ENCODE data around the gene CNNM3.
"Not testable (repeated sequence)": the region's sequence is repeated elsewhere in the genome, so short reads cannot be mapped to it uniquely, and the experiment has no call there.

The CNNM3 gene

GRCh38 chr2:96800061-96801004 is 15.7 kb upstream of the CNNM3 start:
- DNase-seq: no peak

GRCh38 chr2:96801005-96801785 is 14.9 kb upstream of the CNNM3 start:
- no peak for DNase-seq

- no peak for DNase-seq
These were observed 14.1 kb upstream of the CNNM3 start for GRCh38 chr2:96801786-96802595.

GRCh38 chr2:96802721-96803120 is 13.3 kb upstream of the CNNM3 start:
- DNase-seq: no peak

GRCh38 chr2:96804986-96805385 is 11.1 kb upstream of the CNNM3 start:
- DNase-seq: no peak

- not testable (repeated sequence) for DNase-seq
These were observed 10.1 kb upstream of the CNNM3 start for GRCh38 chr2:96805946-96806345.

- no peak for DNase-seq
These were observed 9.5 kb upstream of the CNNM3 start for GRCh38 chr2:96806468-96807126.

DNA sequence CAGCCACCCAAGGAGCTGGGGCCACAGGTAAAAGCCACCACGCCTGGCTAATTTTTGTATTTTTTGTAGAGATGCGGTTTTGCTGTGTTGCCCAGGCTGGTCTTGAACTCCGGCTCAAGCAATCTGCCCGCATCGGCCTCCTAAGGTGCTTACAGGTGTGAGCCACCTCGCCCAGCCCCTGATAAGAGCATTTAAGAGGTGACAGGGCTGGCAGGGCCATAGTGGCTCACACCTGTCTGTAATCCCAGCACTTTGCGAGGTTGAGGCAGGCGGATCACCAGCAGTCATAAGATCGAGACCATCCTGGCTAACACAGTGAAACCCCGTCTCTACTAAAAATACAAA is 9.0 kb upstream of the CNNM3 start:
- DNase-seq: no peak

- no peak for DNase-seq
These were observed 7.8 kb upstream of the CNNM3 start for GRCh38 chr2:96808176-96808837.

DNA sequence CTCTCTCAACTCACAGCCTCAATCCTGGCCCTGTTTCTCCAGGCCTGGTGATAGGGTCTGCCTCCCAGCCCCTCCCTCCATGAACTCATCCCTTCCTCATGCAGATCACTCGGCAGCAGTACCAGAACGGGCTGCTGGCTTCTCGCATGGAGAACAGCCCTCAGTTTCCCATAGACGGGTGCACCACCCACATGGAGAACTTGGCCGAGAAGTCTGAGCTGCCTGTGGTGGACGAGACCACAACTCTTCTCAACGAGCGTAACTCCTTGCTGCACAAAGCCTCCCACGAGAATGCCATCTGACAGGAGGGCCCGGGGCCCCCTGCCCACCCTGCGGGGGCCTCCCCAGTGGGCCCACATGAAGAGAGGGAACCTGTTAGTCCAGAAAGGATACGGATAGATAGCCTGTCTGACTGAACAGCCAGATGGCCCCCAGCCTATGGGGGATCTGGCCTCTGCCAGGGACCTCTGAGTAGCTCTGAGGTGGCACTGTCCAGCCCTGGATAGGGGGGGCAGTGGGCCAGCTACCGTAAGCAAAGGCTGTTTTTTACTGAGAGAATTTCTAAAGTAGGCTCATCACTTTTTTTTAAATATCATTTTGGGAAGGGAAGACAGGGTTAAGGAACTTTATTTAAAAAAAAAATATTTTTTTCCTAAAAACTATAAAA is 6.7 kb upstream of the CNNM3 start:
- DNase-seq: no peak

DNA sequence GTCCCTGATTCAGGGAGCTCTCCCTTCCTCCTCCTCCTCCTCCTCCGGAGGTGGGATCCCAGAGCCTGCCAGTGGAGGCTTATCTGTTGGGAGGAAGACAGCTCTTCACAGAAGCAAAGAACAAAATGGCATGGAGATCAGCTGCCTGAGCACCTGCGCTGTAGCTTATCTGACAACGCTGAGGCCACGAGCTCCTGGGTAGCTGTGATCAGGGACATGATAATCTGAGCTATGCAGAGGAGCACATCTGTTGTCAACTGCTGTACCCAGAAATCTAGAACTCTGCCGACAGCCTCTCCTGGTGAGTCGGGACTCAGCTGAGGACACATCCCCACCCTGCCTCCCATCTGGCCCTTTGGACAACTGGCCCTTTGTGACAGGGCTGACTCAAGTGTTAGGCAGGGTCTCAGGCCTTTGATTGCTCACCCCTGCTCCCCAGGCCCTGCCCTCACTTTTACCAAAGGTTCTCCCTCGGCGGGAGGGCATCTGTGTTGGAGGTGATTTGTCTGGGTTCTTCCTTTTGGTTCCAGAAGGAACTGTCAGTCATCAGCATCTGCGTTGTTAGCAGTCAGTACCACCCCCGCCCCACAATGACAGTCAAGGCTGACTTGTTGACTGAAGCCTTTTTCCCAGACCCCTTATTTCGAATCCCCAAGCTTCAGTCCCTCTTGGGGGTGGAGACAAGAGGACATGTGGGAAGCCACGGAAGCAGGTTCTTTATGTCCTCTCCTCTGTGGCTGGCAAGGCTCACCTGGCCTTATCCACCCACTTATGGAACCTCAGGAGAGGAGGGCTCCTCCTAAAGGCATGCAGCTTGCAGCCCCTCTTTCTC is 5.9 kb upstream of the CNNM3 start:
- no peak for DNase-seq

GRCh38 chr2:96810783-96811192 is 5.3 kb upstream of the CNNM3 start:
- no peak for DNase-seq

DNA sequence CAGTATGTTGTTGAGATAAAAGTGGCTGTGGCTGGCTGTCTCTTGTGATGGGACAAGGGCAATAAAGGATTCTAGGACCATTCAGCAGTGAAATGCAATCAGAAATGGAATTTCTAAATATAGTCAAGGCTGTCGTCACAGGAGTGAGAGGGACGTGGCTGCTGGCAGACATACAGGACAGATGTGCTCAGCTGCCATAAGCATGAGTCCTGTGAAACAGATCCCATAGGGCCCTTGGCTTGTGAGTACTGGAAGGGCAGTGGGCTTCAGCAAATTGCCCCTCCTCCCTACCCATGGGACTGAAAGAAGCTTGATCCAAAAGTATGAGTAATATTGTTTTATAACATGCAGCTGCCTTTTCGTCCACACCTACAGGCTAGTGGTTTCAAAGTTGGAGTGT is 4.2 kb upstream of the CNNM3 start:
- DNase-seq: no peak

DNA sequence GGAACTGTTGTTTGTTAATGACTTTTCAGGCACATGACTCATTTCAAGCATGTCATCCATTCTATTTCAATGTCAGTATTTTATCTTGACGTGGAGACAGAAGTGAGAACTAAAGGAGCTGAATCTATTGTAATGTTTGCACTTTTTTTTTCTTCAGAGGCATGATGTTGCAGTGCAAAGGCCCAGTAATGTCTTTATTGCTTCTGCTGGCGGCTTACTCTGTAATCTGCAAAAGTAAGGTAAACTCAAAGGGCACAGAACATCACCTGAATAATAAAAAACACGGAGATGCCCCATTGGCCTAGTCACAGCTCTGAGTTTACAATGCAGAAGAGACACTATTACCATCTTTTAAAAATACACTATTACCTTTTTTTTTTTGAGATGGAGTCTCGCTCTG is 2.4 kb upstream of the CNNM3 start:
- DNase-seq: no peak

DNA sequence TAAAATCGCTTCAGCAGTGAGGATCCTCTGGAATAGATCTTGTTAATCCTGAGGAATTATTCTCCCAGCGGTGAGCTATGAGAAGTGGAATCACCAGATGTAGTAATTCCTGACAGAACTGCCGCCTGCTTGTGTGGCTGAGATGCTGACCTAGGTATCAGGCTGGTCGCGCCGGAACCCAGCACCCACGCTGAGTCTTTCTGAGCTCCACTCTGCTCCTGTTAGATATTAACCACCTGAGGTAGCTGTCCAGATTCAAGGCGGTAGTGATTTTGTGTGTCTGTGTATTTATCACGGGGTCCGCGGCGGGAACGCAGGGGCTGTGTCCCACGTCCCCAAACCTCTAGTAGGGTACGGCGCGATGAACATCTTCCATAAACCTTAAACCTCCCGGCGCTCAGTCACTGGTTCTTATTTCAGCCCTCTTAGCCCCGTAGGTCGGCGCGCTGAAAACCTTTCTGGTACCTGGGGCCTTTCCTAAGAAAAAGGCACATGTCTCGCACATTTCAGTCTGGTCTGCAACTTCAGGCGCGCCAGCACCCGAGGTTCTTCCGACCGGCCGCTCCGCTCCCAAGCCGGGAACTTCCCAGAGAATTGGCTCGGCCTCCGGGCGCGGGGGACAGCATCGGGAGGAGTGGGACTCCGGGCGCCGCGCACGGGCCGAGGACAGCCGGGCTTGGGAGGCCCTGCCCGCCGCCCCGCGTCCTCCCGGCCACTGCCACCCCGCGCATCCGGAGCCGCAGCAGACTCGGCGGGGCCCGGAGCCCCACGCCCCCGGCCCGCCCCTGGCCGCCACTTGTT is 542 bp upstream of the CNNM3 start:
- no peak for DNase-seq

DNA sequence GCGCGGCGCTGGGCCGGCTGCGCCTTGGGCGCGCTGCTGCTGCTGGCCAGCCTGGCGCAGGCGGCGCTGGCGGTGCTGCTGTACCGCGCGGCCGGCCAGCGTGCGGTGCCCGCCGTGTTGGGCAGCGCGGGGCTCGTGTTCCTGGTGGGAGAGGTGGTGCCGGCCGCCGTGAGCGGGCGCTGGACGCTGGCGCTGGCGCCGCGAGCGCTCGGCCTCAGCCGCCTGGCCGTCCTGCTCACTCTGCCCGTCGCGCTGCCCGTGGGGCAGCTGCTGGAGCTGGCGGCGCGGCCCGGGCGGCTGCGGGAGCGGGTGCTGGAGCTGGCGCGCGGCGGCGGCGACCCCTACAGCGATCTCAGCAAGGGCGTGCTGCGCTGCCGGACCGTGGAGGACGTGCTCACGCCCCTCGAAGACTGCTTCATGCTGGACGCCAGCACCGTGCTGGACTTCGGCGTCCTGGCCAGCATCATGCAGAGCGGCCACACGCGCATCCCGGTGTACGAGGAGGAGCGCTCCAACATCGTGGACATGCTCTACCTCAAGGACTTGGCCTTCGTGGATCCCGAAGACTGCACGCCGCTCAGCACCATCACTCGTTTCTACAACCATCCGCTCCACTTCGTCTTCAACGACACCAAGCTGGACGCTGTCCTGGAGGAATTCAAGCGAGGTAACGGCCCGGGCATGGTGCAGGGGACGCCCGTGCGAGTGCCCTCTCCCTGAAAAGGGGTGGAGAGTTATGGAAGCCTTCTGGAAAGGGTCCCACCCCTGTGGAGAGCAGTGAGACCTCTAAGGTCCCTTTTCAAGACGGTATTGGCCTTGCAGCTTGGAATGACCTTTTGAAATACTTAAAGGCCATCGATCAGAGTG is 1.0 kb downstream of the CNNM3 start:
- DNase-seq: no peak

DNA sequence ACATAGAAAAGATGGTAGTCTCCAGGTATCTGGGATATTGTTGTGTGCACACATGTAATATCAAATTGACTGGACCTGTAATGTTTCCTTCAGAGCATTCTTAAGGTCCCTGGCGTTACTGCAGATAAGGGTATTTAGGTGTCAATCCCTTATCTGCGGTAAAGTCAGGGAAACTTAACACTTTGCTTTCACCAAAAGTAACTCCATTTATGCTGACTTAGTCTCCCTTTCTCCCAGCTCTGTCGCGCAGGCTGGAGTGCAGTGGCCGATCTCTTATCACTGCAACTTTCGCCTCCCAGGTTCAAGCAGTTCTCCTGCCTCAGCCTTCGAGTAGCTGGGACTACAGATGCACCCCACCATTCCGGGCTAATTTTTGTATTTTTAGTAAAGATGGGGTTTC is 1.8 kb downstream of the CNNM3 start:
- no peak for DNase-seq

DNA sequence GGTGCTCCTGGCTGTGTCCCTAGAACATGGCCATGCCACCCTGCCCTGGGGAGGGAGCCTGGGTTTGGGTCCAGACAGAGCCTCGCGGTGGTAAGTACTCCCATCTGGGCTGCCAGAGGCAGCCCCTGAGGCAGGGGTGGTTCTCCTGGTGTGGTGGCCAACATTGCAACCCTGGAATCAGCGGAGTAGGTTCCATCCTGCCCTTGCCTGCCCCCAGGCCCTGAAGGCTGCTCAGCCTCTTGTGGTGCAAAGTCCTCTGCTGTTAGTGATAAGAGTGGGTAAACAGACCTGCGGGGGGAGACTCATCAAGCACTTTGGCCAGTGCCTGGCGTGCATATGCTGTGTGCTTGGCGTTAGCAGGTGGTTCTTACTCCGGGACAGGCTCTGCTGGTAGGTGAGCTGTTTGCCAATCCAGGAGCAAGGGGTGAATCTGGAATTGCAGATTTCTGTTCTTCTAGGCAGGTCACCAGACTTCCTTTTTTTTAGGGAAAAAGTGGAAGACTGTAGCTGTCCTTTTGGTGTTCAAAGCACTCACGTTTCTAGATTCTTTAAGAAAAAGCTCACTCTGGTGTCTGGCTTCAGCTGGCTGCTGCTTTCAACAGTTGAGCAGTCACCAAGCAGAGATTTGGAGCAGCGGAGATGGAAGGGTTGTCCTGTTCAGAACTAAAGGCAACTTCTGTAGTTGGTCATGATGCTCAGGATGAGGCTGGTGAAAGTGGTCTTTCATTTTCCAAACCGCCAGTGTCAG is 3.2 kb downstream of the CNNM3 start:
- DNase-seq: no peak

All from NCI-H2081 treated with DMSO at 0.1 percent for 48 hours (cell line).